Spleen (tissue), 7 donors: ENCODE results near the gene PRRX1.

Source experiments
- POLR2A ChIP-seq, 3 donors: fragments of 450-650 bp; IDR thresholded peaks; one replicate each; pipeline ENCODE4 v1.5.1; 2017; ENCODE audit warnings: antibody characterized with exemption in 3 of 3, mild to moderate bottlenecking in 1 of 3
- POLR2AphosphoS5 ChIP-seq, 3 donors: sonication (generic); formaldehyde crosslinking; IDR thresholded peaks; one replicate each; pipeline ENCODE4 v1.5.1; 2017; ENCODE audit warnings: antibody characterized with exemption in 3 of 3
- TF ChIP-seq, protein P1 (sequence below), 11 experiments: fragments of 200-600 bp in 7 of 11; fragments of 450-650 bp in 4 of 11; sonication (generic) in 4 of 11; IDR thresholded peaks in 8 of 11; conservative IDR thresholded peaks in 3 of 11; 1 replicate in 7 of 11; 2 replicates in 4 of 11; pipeline versions ENCODE4 v1.4.0 to v1.8.0; 2016 to 2021; ENCODE audit warnings: antibody characterized with exemption in 11 of 11, inconsistent platforms in 4 of 11, mild to moderate bottlenecking in 1 of 11
- donor health status: DM: no; HTN: no; CAD: no; lungs with moderate emphysema.
- donor health status: DM: no; HTN: no; CAD: no.
- donor health status: DM: no; HTN: no; CAD: no.

- TF ChIP-seq POLR2AphosphoS5 (IDR thresholded peaks at IDR 0.05) (no peak), POLR2A (IDR thresholded peaks at IDR 0.05) (no peak)
- TF ChIP-seq, protein P1, sequence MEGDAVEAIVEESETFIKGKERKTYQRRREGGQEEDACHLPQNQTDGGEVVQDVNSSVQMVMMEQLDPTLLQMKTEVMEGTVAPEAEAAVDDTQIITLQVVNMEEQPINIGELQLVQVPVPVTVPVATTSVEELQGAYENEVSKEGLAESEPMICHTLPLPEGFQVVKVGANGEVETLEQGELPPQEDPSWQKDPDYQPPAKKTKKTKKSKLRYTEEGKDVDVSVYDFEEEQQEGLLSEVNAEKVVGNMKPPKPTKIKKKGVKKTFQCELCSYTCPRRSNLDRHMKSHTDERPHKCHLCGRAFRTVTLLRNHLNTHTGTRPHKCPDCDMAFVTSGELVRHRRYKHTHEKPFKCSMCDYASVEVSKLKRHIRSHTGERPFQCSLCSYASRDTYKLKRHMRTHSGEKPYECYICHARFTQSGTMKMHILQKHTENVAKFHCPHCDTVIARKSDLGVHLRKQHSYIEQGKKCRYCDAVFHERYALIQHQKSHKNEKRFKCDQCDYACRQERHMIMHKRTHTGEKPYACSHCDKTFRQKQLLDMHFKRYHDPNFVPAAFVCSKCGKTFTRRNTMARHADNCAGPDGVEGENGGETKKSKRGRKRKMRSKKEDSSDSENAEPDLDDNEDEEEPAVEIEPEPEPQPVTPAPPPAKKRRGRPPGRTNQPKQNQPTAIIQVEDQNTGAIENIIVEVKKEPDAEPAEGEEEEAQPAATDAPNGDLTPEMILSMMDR (IDR thresholded peaks at IDR 0.05 in 8 of 11, conservative IDR thresholded peaks at IDR 0.05 in 3 of 11): no peak
These were observed 43.8 kb upstream of the PRRX1 start for GRCh38 chr1:170620164-170620563.
